Activated CD8-positive, alpha-beta memory T cell treated with anti-CD3 and anti-CD28 coated beads for 24 hours (primary cell): Measurements from ENCODE around the gene MT1H.
"Not testable (repeated sequence)": the region's sequence is repeated elsewhere in the genome, so short reads cannot be mapped to it uniquely, and the experiment has no call there.

Source experiments
- DNase-seq: peaks from one replicate; pipeline ENCODE4 v3.0.0-alpha.2; 2020

Gene MT1H

DNA sequence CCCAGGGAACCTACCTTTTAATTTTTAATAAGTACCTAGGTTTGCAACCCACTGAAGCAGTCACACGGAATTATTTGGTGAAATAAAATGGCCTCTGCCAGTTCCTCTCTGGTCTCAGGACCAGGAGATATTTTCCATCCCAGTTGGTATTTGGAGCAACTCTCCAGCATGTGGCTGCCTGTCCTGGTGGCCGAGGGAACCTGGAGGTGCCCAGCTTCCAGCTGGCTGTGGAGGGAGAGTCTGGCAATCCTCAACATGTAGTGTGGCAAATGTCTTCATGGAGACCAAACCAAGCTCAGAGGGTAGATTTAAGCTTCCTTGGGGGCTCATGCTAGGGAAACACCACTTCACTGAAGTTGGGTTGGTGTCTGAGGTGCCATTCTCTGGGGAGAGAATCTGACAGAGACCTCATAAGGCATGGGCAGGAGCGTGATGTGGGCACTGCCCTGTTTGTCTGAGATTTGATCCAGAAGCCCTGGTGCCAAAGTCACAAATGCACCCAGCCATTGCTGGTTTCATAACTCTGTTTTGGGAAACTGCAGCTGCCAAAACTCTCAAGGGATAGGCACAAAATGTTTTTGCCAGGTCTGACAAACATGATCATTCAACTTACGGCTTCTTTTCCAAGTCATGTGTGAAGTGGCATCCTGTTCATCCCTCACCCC is 15.4 kb downstream of the MT1H start:
- no peak for DNase-seq

DNA sequence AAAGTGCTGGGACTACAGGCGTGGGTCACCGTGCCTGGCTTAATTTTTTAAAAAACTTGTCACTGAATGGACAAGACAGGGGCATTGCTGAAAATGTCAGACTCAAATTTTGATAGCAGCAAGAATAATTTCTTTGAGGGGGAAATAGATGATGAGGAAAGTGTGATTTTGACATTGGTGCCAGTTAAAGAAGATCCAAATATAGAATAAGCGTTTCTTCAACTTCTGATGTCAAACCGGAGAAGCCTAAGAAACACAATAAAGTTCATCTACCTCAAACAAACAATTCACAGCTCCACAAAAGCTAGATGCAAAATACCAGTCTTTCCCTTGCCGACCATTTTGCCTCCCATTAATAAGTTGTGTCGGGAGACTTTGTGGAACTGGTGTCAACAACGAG is 17.1 kb downstream of the MT1H start:
- no peak for DNase-seq

DNA sequence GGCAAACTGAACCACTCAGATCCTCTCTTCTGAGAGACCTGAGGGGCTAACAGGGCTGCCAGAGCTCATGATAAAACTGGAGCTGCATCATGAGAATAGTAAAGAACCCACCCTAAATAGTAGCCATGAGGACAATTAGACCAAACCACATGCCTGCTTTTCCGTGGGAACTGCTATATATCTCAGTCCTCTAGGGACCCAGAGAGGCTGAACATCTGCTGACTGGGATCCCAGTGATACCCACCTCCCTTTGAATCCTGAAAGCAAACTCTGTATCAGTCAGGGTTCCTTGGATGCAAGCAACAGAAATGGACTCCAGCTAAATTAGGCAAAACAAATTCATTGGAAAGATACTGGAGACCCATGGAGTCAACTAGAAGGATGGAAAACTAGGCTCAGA is 19.1 kb downstream of the MT1H start:
- no peak for DNase-seq

DNA sequence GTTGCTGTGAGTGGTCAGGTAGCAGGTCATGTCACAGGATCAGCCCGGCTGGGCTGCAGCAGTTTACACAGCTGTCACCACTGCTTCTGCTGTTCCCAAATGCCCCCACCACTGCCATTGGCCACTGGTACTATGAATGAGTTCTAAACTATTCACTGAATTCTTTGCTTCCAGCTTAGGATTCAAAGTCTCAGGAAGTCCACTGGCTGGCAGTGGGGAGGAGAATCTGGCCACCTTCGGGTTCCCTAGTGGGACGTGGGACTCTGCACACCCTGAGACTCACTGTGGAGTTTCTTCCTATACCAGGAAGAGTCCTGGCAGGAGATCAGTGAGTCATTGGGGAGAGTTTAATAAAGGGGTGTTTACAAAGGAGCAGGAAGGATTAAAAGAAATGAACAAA is 19.6 kb downstream of the MT1H start:
- DNase-seq, result no peak

DNA sequence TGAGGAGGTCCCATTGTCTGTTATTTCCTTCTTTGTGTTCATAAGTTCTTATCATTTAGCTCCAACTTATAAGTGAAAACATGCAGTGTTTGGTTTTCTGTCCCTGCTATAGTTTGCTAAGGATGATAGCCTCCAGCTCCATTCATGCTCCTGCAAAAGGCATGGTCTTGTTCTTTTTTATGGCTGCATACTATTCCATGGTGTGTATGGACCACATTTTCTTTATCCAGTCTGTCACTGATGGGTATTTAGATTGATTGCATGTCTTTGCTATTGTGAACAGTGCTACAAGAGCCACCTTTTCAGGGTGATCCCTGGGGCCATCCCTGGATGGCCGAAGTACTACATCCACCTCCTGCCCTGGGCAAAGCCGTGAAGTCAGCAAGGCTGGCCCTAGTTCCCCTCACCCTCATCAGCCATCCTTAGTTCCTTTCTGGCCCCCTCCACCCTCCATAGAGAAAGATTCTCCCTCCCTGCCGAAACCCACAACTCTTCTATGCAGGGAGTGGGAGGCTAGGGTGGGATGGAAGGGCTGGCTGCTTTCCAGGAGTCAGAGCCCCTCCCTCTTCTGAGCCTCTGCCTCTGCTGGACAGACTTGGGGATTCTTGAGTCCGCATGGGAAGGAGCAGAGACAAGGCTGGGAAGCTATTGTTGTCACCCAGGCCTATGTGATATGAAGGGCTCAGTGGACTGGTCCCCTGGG is 21.0 kb downstream of the MT1H start:
- DNase-seq, result no peak

DNA sequence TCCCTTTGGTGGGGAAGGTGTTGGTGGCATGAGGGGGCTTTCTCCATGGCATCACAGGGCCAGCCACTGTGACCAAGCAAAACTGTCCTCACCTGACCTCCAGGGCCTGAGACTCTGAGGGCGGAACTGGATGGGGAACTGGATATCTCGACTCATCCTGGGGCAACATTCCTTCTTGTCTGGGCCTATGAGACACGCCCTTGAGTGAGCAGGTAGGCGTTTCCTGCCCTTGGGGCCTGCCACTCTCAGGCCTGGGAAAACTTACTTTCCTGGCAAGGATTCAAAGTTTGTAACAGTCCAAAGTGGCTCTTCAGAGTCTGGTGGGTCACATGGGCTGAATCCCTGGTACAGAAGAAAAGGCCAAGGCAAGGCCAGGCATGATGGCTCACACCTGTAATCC is 22.3 kb downstream of the MT1H start:
- no peak for DNase-seq

DNA sequence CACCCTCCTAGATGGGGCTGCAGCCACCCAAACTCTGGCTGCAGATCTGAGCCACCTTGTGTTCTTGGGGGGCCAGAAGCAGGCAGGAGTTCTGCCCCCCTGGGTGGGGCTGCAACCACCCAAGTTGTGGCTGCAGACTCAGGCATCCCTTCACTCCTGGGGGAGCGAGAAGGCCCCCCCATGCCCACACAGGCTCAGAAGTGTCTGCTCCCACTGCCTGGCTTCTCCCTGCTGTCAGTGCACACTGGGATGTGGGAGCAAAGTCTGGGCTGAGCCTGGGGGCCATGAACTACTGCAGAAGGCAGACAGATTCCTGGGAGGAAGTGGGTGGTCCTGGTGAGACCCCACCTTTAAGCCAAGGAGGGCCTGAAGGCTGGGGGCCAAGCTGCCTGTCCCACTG is 25.6 kb downstream of the MT1H start:
- no peak for DNase-seq

DNA sequence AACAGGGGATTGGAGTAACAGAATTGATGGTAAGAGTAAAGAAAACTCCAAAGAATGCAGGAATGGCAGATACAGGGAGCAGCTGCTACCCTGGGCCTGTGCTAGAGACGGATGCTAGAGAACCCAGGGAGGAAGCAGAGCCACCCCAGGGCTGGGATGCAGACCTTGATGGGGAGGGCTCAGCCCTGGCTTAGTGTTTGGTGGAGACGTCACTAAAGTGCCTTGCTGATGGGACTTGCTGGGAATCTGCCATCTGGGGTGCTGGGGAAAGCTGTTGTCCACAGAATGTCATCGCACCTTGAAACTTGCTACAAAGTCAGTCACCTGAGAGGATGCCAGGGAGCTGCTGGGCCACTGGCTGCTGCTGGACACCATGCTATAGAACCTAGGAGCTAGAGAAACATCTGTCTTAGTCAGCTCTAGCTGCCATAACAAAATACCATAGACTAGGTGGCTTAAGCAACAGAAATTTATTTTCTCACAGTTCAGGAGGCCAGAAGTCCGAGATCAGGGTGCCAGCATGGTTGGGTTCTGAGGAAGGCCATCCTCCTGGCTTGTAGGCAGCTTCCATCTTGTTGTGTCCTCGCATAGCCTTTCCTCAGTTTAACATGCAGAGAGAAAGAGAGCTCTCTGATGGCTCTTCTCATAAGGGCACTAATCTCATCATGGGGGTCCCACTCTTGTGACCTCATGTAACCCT is 28.0 kb downstream of the MT1H start:
- DNase-seq, result peak; percentile 24

DNA sequence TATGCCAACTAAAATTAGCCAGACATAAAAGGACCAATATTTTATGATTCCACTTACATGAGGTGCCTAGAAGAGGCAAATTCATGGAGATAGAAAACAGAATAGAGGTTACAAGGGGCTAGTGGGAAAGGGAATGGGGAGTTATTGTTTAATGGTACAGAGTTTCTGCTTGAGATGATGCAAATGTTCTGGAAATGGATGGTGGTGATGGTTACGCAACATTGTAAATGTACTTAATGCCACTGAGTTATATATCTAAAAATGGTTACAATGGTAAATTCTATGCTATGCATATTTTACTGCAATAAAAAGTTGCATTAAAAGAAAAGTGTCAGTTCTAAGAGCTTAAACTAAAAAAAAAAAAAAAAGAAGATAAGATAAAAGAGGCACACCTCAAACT is 30.6 kb downstream of the MT1H start:
- no peak for DNase-seq

DNA sequence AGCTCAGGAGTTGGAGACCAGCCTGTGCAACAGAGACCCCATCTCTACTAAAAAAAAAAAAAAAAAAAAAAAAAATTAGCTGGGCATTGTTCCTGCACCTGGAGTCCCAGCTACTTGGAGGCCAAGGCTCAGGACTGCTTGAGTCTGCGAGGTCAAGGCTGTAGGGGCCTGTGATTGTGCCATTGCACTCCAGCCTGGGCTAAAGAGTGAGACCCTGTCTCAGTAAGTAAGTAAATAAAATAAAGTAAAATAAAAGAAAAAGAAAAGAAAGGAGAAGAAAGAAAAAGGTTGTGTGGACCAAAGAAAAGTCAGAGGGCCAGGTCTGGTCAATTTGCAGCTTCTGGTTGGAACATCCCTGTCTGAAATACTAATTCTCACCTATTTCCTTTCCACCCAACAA is 31.0 kb downstream of the MT1H start:
- no peak for DNase-seq

DNA sequence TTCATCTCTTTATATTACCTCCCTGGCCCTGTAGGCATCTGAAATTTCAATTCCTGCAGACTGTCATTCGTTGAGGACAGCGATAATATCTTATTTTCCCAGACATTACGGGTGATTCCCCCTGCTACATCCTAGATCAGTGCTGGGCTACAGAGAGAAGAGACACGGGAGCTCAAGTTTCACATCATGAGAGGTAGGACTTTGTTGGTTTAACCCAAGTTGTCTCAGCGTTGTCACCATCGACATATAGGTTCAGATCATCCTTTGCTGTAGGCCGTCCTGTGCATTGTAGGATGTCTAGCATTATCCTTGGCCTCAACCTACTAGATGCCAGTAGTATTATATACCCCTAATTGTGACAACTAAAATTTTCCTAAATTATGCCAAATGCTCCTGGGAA is 31.9 kb downstream of the MT1H start:
- DNase-seq, result no peak

DNA sequence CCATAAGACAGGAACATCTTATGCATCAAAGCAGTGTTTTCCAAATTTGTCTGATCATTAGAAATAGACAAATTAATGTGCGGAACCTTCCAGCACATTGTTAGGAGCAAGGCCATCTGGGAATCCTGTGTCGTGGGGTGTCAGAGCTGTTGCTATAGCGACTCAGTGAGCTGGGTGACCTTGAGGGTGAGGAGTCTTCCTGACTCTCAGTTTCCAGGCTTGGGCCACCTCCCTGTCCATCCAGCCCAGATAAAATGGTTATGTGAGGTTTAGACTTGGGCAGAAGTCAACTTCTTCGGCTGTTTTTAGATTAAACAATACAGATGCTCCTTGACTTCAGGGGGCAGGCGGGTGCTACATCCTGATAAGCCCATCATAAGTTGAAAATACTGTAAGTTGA is 33.2 kb downstream of the MT1H start:
- no peak for DNase-seq

DNA sequence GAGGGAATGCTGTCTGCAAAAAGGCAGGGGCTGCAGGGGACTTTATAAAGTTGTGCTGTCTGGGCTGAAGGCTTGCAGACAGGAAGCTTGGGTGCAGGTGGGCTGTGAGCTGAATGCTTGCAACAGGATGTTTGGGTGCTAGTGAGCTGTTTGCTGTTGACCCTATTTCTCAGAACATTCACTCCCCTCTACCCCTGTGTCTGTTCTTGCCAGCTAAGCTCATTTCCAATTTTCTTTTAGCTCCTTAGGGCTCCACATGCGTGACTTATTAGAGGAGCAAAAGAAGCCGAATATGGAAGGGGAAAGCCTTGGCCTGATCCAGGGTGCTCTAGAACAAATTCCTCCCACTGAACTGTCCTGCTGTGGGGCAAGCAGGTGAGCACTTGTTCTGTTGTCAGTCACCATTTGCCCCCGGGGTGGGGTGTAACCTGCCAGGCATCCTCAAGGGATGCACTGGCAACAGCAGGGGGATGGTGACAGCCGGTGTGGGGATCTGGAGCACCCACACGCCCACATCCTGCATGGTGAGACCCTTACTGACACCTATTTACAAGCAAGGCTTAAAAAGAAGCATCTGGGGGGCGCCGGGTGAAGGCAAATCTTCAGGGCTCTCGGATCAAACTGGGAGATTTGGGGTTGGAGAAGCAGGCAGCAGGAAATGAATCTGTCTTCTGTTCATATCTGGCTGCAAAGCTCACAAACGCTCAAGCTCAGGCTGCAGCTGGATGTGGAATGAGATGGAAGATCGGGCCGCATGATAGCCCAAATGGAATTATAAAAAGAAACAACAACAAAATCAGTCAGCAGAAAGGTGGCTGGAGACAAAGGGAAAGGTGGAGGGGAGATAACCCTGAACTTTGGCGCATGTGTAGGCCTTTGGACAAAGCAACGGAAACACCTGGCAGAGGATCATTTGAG is 39.2 kb downstream of the MT1H start:
- peak; percentile 77 for DNase-seq

DNA sequence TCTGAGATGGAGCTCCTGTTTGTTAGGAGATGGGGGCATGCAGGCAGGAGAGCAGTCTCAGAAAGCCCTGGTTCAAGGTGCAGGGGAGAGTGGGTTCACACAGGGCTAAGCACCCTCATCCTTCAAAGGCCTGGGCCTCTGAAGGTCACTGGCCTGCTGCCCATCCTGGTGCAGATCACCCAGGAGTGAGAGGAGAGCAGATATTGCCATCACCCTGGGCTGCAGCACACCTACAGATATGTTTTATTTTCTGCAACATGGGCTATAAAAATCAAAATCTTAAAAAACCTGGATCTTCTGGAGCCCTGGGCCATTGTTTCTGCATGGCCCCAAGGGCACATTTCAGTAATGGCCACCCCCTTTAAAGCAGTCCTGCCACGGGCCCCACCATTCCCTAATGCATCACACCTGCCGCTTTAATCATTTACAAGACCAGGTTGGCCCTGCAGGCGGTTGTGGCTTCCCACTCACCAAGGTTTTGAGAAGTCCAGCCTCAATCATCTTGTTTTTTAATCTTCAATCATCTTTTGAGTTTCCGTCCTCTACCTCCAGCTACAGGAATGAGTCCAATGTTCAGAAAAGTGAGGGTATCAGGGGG is 39.9 kb downstream of the MT1H start:
- DNase-seq, result no peak

DNA sequence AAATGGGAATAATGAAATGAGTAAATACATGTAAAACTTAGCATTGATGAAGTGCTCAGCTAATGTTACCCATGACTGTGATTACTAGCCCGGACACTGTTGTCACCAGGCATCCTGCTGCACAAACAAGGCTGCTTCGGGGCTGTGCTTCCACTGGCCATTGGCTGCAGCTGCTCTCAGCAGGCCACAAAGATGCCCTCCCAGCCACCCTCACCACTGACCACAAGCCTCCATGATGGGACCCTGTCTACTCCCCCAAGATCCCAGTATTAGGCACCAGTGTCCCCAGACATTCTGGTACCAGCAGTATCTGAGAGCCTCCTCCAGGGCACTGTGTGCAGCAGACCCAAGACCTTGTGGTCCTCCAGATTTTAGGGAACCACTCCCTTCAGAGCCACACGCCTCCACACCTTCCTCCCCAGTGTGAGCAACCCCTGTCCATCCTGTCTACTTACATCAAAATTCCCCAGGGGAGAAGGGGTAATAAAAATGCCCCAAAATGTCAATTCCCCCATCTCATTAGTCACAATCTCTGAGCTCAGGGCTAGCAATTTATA is 40.6 kb downstream of the MT1H start:
- DNase-seq, result no peak

DNA sequence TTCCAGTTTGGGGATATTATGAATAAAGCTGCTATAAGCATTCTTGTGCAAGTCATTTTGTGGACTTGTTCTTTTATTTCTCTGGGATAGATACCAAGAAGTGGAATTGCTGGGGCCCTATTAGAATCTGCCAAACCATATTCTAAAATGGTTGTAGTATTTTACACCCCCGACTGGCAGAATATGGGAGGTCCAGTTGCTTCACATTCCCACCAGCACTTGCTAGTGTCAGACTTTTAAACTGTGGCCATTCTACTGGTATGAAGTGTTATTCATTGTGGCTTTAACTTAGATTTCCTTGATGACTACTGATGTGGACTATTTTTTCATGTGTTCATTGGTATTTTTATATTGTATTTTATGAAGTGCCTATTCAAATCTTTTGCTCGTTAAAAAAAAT is 42.2 kb downstream of the MT1H start:
- no peak for DNase-seq

DNA sequence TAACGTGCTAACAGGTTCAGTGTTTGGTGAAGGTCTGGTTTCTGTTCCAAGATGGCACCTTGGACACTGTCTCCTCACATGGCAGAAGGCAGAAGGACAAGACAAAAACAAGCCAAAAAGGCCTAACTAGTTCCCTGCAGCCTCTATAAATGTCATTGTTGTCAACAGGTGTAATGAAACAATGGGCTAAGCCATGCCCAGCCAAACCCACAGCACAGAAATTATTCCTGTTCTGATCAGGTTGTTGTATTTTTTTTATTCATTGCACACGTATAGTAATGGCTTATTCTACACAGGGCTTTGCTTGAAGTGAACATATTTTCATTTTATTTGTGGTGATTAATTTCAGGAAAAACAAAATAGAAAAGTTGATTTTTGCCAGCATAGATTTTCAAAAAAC is 44.2 kb downstream of the MT1H start:
- DNase-seq, result no peak

DNA sequence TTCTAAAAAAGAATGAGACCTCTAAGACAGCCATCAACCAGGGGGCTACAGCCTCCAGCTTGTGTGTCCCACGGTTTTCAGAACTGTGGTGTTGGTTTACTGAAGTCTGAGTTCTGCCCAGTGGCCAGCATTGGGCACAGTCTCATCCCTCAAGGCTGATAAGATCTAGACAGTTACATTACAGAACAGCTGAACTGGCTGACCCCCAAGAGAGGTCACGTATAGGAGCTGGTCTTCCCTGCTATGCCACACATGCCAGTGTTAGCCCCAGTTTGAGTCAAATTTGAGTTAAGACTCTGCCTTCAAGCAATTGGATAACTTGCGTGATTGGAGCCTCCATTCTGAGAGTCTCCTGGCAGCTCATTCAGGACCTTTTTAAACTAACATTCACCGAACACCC is 45.5 kb downstream of the MT1H start:
- no peak for DNase-seq

DNA sequence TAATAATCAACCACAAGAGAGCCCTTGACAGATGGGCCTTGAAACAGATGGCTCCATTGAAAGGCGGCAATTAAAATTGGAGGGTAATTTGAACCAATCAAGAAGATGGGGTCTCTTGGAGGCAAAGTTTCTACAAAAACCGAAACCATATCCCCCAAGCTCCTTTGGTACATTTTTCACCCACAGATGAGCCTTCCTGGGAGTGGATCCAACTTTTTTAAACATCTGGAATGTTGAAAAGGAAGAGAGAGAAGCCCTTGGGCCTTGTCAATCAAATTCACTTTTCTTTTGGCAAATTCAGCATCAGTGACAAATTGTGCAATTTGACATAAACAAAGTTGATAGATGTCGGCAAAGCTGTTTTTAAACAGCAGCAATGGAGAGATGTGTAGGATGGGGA is 47.1 kb downstream of the MT1H start:
- no peak for DNase-seq

DNA sequence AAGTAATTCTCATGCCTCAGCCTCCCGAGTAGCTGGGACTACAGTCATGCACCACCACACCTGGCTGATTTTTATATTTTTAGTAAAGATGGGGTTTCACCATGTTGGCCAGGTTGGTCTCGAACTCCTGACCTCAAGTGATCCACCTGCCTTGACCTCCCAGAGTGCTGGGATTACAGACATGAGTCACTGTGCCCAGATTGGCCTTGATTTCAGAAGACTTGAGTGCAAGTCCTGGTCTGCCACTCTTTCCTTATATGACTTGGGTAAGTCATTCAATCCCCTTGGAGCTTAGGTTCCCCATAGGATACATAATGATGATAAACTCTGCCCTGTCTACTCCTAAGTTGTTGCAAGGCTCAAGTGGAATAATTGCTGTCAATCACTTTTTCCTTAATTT is 47.9 kb downstream of the MT1H start:
- not testable (repeated sequence) for DNase-seq
